HG03520 (cell line): Measurements from ENCODE around the gene SLC30A10.
"Not testable (repeated sequence)": the region's sequence is repeated elsewhere in the genome, so short reads cannot be mapped to it uniquely, and the experiment has no call there.

Experiments
- ATAC-seq: cut with Tn5 transposase; IDR thresholded peaks from one replicate; pipeline ENCODE4 v1.9.1; 2021; ENCODE audit warnings: mild to moderate bottlenecking, moderate library complexity; ENCODE audit not compliant: unreplicated experiment

The SLC30A10 gene

GRCh38 chr1:219928791-219929118, 398 bp upstream of the SLC30A10 start:
- ATAC-seq = no peak

GRCh38 chr1:219927298-219927955, 930 bp downstream of the SLC30A10 start:
- ATAC-seq = no peak

- no peak for ATAC-seq
Observed at GRCh38 chr1:219926363-219926998, 1.9 kb downstream of the SLC30A10 start.

GRCh38 chr1:219924342-219924741, 4.0 kb downstream of the SLC30A10 start:
- no peak for ATAC-seq

DNA sequence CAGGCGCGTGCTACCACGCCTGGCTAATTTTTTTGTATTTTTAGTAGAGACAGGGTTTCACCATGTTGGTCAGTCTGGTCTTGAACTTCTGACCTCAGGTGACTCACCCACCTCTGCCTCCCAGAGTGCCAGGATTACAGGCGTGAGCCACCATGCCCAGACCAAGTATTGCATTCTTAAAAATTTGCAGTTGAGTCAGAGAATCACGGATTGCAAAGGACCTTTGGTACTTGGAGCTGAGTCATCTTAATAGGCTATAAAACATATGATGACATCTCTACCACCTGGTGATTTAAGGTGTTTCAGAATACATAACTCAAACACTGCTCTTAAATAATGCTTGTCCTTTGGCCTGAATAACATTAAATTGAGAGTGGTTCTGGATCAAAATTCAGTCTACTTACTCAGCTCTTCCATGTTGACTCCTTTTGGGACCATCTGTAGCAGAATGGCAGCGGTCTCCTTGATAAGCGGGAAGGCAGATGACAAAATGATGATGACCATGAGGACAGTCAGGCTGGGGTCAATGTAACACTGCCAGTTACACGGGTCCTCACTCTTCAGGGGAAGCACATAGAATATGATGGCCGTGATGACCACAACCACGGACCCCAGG, 10.4 kb downstream of the SLC30A10 start:
- ATAC-seq = no peak

- no peak for ATAC-seq
Observed at GRCh38 chr1:219917281-219917680, 11.1 kb downstream of the SLC30A10 start.

DNA sequence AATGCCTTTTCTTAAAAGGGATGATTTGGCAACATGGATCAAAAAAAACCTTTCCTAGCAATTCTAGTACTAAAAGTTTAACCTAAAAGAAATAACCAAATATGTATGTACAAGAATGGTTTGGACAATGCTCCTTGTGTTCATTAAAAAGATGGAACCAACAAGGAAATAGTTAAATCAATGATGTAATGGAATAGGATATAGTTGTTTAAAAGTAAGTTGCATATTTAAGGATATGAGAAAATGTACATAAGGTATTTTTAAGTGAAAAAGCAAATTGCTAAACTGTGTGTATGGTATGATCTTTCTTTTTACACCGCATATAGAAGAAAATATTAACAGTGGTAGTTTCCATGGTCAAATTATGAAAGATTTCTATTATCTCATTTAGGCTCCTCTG, 12.1 kb downstream of the SLC30A10 start:
- ATAC-seq = no peak

- ATAC-seq = no peak
Observed at GRCh38 chr1:219913005-219913770, 15.2 kb downstream of the SLC30A10 start.

GRCh38 chr1:219910716-219911115, 17.6 kb downstream of the SLC30A10 start:
- no peak for ATAC-seq

DNA sequence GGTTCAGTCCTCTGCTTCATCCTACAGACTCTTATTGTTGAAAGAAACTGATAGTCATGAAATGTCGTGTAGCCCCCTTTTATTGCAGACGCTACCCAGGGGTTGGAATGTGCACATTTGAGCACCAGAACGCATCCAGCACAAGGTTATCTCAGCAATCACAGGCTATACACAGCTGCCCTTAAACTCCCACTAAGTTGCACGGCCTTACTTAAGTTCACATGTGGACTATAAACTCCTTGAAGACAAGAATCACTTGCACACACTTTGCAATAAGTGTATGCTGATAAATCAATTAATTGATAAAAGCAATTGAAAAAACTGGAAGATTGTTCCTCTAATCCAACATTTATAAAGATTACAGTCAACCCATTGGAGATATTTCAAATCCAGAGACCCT, 18.9 kb downstream of the SLC30A10 start:
- ATAC-seq = no peak

GRCh38 chr1:219908170-219908569, 20.2 kb downstream of the SLC30A10 start:
- no peak for ATAC-seq

DNA sequence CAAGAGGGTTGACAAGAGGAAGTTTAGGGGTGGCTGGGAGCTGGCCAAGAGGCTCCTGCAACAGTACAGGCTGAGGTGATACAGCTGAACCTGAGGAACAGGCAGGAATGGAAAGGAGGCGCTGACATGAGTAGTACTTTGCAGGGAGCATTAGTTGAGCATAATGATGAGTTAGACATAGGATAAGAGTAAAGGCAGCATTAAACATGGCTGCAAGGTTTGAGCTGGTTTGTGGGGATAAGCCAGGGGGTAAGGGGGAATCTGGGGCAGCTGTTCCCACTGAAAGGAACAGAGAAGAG, 20.6 kb downstream of the SLC30A10 start:
- no peak for ATAC-seq

DNA sequence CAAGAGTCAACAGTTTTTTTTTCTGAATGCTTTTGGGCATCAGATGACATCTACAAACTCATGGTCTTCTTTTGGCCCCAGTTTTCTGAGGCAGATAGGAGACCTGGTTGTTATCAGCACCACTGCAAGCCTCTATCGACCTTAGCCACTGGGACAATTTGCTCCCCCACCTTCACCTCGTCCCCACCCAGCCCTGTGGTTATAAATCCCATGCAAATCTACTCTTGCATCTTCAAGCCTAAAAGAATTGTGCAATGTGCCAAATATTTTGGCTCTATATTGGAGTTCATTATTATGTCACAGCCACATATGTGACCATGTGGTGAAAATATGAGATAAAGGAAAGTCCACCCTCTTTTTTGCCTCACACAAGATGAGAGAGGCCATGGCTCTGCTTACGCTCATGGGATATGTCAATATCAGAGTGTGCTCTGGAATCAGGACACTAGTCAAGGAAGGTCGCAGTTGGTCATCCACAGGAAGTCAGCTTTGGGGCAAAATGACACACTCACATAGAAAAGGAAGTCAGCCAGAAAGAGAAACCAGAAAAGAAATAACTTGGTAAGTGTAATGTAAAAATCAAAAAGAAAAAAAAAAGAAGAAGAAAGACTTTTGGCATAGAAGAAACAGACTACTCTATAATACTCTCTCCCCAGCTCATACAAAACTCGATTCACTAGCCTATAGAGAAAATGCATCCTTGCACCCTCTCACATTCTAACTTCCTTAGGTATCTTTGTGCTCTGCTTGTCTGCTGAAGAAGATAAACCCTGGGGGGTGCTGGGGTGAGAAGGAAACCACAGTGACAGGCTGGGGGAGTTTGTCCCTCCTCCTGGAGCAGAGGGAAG, 21.2 kb downstream of the SLC30A10 start:
- no peak for ATAC-seq

- not testable (repeated sequence) for ATAC-seq
Observed at GRCh38 chr1:219906565-219906923, 21.8 kb downstream of the SLC30A10 start.

- no peak for ATAC-seq
Observed at GRCh38 chr1:219905524-219905923, 22.8 kb downstream of the SLC30A10 start.

DNA sequence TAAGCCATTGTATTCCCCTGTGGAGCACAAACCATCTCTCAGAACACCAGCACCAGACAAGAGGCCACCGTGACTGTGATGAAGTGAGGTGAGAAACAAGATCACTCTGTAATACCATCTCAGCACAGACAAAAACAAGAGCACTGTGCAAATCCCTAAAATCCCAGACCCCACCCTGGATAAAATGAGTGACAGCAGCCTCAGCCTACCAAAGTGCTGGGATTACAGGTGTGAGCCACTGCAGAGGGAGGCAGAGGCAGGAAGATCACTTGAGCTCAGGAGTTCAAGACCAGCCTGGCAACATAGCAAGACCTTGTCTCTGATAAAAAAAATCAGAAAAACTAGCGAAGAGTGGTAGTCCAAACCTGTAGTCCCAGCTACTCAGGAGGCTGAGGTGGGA, 23.4 kb downstream of the SLC30A10 start:
- ATAC-seq = no peak

GRCh38 chr1:219903353-219903871, 24.9 kb downstream of the SLC30A10 start:
- no peak for ATAC-seq

GRCh38 chr1:219902951-219903350, 25.4 kb downstream of the SLC30A10 start:
- ATAC-seq = no peak

GRCh38 chr1:219900882-219901281, 27.5 kb downstream of the SLC30A10 start:
- ATAC-seq = no peak

DNA sequence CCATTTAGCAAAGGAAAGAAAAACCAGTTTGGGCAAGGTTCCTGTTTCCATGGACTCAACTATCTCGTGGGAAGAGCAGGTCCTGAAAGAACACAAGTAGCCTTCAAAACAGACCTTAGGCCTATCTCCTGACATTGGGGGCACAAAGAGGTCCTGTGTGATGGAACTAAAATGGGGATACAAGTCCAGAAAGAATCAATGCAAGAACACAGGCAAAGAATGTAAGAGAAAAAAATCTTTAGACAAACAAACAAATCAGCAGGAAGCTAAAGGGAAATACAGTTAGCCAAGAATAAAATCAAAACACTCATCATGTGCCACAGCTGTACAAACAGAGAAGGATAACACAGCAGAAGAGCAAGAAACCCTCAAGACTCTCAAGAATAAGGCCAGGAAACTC, 28.2 kb downstream of the SLC30A10 start:
- no peak for ATAC-seq

DNA sequence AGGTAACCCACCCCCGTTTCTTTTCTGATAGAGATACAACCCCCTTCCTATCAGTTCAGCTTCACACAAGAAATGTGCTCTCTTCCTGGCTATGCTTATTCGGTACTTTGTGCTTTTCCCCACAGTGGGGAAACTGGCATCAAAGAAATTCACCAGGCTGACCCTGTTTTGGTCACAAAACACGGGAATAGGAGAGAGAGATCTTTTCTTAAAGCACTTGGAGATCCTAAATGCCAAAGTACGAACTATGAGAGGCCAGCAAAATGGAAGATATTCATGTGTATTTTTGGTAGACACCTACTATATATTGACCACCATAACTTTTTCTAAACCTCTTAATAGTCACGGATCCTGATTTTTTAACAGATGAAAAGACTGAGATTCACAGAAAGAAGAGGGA, 30.0 kb downstream of the SLC30A10 start:
- no peak for ATAC-seq
